Activated CD4-positive, CD25-positive, alpha-beta regulatory T cell treated with anti-CD3 and anti-CD28 coated beads, Interleukin-2, amount 50 U/mL, for 72 hours (primary cell): Measurements from ENCODE around the gene FCRL5.
"Not testable (repeated sequence)": the region's sequence is repeated elsewhere in the genome, so short reads cannot be mapped to it uniquely, and the experiment has no call there.

Experiments
- DNase-seq: peaks from one replicate; pipeline ENCODE4 v3.0.0; 2021

FCRL5 gene

DNA sequence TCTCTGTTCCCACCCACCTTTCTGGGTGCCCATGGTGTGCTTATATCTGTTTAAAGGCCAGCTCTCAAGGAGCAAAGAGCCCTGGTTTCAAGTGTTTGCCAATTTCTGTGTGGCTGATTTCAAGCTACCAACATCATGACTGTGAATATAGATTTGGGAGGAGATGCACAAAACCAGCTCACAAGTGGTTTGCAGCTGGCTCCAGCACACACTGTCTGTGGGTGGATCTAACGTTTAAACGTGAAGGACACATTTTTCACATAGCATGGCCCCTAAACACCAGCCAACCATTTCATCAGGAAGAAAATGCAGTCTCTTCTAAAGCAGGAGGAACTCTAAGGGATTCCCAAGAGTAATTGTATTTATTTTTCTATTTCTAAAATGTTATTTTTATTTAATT lies 65.2 kb downstream of the FCRL5 start:
- DNase-seq = no peak

DNA sequence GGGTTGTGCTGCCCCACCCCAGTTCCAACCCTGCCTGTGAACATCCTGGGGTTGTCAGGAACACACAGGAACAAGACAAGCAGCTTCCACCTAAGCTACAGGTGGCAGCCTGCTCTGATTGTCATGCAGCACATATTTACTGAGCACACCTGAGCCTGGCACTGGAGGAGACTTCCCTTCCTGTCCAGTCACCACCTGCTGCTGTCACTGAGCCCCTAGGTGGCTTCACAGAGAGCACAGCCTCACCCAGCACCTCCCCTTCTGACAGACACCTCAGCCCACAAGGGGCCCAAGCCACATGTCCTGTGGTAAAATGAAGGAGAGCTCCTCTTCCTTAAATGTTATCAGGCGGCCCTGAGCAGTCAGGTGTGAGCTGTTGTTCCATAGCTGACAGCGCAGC lies 65.9 kb downstream of the FCRL5 start:
- not testable (repeated sequence) for DNase-seq

DNA sequence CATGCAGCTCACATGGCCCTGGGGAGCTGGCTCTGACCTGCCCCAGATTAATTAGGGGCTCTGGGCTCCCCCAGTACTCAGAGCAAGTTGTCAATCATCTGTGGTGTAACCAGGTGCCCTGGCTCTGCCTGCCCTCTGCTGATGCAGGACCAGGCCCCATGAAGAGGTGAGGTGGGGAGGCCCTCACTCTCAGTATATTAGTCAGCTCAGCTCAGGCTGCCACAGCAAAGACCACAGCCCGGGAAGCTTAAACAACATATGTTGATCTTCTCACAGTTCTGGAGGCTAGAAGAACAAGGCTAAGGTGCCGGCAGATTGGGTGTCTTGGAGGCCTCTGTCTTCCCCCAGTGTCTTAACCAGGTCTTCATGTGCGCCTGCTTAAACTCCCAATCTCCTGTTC lies 66.5 kb downstream of the FCRL5 start:
- DNase-seq = no peak

- DNase-seq = no peak
Observed at GRCh38 chr1:157484573-157484972, 67.7 kb downstream of the FCRL5 start.

- no peak for DNase-seq
Observed at GRCh38 chr1:157483635-157484034, 68.7 kb downstream of the FCRL5 start.

DNA sequence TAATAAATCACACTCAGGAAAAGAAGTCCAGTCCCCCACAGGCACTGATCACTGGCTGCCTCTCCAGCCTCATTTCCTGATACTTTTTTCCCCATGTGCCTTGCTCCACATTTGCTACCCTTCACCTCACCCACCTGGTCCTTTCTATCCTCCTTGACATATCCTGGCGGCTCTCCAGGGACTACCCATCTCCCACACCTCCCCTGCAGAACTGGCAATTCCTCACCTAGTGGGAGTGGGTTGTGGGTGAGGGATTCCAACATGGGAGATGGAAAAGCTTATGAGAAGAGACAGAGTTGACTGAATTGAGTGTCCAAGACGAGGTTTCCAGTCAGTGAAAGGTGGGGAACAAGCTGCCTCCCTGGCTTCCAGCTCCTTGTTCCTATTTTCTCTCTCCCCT lies 69.6 kb downstream of the FCRL5 start:
- no peak for DNase-seq

DNA sequence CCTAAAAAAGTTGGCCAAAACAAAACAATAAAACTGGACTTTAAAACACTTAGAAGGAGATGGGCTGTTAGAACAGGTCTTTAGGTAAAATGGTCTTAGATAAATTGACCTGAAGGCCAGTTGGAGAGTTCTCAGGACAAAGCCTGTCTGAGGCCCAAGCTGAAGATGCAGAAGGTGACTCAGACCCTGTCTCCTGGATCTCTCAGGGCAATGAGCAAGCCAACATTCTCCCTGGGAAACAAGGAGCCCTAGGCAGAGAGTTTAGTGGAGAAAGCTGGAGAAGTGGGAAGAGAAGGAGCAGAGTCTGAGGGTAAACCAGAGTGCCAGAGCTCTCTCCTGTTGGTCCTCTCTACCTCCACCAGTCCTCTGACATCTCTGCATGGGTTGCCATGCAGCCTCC lies 70.1 kb downstream of the FCRL5 start:
- DNase-seq = no peak

DNA sequence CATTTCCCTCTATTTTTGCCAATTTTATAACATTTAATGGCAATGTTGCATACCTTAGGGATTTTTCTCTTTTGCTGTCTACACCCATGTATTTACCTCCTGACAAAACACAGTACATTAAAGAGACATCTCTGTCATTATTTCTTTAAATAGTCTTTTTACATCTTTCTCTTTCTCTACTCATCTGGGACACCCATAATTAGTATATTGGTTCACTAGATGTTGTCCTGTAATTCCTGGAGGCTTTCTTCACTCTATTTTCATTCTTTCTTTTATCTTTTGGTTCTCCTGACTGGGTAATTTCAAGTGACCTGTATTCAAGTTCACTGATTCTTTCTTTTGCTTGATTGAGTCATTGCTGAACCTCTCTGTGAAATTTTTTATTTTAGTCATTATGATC lies 74.3 kb downstream of the FCRL5 start:
- no peak for DNase-seq

DNA sequence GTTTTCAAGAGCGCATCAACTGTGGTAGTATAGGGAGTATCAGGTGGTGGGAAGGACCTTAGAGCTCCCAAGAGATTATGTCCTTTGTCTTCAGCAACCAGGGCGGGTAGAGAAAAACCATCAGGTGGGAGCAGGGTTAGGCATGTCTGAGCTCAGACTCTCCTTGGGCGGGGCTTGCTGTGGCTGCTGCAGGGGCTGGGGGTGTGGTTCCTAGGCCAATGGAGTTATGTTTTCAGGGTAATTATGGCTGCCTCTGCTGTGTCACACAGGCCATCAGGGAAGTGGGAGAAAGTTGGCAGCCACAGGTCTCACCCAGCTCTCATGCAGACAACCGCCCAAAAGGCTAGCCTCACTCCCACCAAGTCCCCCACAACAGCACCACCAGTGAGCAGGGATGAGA lies 74.9 kb downstream of the FCRL5 start:
- no peak for DNase-seq

GRCh38 chr1:157472959-157473358 lies 79.4 kb downstream of the FCRL5 start:
- no peak for DNase-seq

- no peak for DNase-seq
Observed at GRCh38 chr1:157472056-157472701, 80.1 kb downstream of the FCRL5 start.

DNA sequence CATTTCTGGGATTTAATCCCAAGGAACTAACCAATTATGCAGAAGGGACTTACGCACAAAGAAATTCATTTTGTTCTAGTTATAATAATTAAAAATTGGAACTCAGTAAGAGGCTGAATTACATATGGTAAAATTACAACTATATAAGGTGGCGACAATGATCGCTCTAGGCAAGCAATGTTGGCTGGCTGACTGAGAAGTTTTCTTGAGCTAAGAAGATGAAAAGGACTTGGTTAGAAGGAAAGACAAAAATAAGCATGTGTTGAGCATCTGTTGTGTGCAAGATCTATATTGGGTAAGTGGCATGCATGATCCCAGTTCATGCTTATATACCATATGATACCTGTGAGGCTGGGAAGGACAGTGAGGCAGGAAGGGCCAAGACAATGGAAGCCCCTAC lies 80.8 kb downstream of the FCRL5 start:
- DNase-seq = no peak

DNA sequence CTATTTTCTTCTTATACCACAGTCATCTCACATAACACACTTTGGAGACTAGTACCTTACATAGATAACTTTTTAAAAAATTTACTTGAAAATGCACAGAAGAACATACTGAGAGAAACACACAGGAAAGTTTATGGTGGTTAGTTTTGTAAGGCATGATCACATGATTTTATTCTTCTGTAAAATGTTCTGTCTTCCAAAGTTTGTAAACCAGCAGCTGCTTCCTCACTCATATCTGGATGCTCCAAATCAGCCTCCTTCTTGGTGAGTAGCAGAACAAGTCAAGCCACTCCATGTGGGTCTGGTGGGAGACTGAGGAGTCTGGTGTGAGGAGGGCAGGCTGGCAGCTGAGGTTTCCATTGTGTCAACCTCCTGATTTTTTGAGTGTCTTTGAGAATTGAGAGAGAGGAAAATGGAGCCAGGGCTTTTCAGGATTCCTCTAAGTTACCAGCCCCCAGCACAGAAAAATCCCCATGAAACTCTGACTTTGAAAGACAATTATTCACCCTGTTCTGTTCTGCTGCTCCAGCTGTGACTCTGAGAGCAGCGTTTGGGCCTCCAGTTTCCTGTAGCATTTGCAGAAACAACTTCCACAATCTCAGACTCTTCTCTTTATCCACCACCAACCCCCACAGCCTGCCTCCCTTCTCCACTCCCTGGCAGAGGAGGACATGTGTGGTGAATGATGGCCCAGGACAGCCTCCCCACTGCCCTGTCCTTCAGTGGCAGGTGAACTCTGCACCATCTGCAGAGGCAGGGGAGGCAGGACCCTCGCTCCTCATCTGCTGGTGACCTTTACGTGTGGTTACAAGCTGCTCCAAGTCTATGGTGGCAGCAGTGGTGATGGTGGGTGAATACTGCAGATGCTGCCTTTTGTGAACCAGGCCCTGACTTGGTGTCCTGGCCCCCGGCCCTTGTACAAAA lies 82.3 kb downstream of the FCRL5 start:
- no peak for DNase-seq

GRCh38 chr1:157469300-157469699 lies 83.0 kb downstream of the FCRL5 start:
- no peak for DNase-seq

- no peak for DNase-seq
Observed at GRCh38 chr1:157466011-157466410, 86.3 kb downstream of the FCRL5 start.
